Mesothelial cell of epicardium (in vitro differentiated cells): ENCODE measurements around the gene SLAMF6. TPM values are rescaled to one million over a fixed set of nuclear protein-coding genes. Genes with fewer than 3 reads are reported as not detected.
"Not testable (repeated sequence)": the region's sequence is repeated elsewhere in the genome, so short reads cannot be mapped to it uniquely, and the experiment has no call there.

ENCODE experiments used
- DNase-seq, 2 experiments: peaks; one replicate each; pipeline ENCODE4 v3.0.0; 2021; ENCODE audit warnings: low spot score in 2 of 2; ENCODE audit not compliant: unreplicated experiment in 2 of 2
- H3K27ac Mint-ChIP-seq: 2 replicates; pipeline ENCODE4 v1.8.0; 2021; ENCODE audit warnings: mixed read lengths
- H3K27me3 Mint-ChIP-seq: 2 replicates; pipeline ENCODE4 v1.8.0; 2021; ENCODE audit warnings: low read depth, mixed read lengths
- H3K36me3 Mint-ChIP-seq: 2 replicates; pipeline ENCODE4 v1.8.0; 2021; ENCODE audit warnings: mixed read lengths
- H3K4me1 Mint-ChIP-seq: 2 replicates; pipeline ENCODE4 v1.8.0; 2021; ENCODE audit warnings: mixed read lengths
- H3K4me3 Mint-ChIP-seq: 2 replicates; pipeline ENCODE4 v1.8.0; 2021; ENCODE audit warnings: mild to moderate bottlenecking, moderate library complexity, mixed read lengths
- H3K9me3 Mint-ChIP-seq: 2 replicates; pipeline ENCODE4 v1.8.0; 2021; ENCODE audit warnings: mixed read lengths
- total RNA-seq: library from RNA; stranded (reverse); gene quantifications from 3 replicates; pipeline ENCODE4 v1.2.1, GENCODE V29; 2021
- TF ChIP-seq, protein P1 (sequence below): fragments of 200-600 bp; sonication (generic); IDR thresholded peaks from one replicate; pipeline ENCODE4 v1.5.0; 2021; ENCODE audit warnings: antibody characterized with exemption; ENCODE audit not compliant: unreplicated experiment

SLAMF6 gene
- total RNA-seq, 1 donor from 2014 or later: not detected

DNA sequence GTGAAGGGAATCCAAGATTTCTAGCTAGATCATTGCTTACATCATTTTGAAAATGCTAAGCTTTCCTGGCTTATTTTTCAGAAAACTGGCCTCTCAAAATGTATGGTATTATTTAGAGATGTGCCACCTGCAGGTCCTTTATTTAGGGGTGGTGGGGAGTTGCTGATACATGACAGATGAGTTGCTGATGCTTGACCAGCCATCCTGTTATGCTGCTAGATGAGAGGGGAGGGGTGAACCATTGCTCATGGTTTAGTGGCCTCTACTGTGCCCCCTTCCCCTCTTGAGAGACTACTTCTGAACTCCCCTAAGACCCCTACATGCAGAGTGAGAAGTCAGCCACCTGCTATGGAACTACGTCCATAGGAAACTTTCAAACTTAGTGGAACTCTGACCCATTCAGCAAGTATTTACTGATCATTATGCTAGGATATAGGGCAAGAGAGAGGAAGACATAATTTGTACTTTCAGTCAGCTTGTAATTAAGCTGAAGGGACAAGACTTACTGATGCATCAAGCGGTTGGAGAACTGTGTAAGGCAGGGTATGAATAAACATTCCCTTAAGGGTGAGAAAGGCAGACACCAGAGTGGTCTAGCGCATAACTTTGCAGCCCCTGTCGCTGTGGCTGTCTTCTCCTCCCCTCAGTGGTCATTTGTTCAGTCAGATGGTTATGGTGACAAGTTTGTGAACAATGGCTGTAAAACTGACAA lies 34.6 kb downstream of the SLAMF6 start:
- TF ChIP-seq, protein P1, sequence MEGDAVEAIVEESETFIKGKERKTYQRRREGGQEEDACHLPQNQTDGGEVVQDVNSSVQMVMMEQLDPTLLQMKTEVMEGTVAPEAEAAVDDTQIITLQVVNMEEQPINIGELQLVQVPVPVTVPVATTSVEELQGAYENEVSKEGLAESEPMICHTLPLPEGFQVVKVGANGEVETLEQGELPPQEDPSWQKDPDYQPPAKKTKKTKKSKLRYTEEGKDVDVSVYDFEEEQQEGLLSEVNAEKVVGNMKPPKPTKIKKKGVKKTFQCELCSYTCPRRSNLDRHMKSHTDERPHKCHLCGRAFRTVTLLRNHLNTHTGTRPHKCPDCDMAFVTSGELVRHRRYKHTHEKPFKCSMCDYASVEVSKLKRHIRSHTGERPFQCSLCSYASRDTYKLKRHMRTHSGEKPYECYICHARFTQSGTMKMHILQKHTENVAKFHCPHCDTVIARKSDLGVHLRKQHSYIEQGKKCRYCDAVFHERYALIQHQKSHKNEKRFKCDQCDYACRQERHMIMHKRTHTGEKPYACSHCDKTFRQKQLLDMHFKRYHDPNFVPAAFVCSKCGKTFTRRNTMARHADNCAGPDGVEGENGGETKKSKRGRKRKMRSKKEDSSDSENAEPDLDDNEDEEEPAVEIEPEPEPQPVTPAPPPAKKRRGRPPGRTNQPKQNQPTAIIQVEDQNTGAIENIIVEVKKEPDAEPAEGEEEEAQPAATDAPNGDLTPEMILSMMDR: no peak

GRCh38 chr1:160486453-160486852 lies 36.6 kb downstream of the SLAMF6 start:
- DNase-seq: no peak
- H3K4me1 Mint-ChIP-seq: no peaks in the 10 kb centered on the region
- no peaks in the 10 kb centered on the region for H3K36me3 Mint-ChIP-seq
- TF ChIP-seq, protein P1: no peak
- no peak overlapping the region for H3K4me3 Mint-ChIP-seq
- H3K9me3 Mint-ChIP-seq: peaks cover 2% of the 10 kb centered on the region
- peaks cover 22% of the 10 kb centered on the region for H3K27me3 Mint-ChIP-seq
- no peak overlapping the region for H3K27ac Mint-ChIP-seq

More for the DNA sequence above, 34.6 kb downstream of the SLAMF6 start:
- H3K27ac Mint-ChIP-seq: no peak overlapping the region
- no peak for DNase-seq
- H3K36me3 Mint-ChIP-seq: no peaks in the 10 kb centered on the region
- no peak overlapping the region for H3K4me3 Mint-ChIP-seq
- H3K9me3 Mint-ChIP-seq: no peaks in the 10 kb centered on the region
- H3K4me1 Mint-ChIP-seq: no peaks in the 10 kb centered on the region
- H3K27me3 Mint-ChIP-seq: peaks cover 22% of the 10 kb centered on the region

DNA sequence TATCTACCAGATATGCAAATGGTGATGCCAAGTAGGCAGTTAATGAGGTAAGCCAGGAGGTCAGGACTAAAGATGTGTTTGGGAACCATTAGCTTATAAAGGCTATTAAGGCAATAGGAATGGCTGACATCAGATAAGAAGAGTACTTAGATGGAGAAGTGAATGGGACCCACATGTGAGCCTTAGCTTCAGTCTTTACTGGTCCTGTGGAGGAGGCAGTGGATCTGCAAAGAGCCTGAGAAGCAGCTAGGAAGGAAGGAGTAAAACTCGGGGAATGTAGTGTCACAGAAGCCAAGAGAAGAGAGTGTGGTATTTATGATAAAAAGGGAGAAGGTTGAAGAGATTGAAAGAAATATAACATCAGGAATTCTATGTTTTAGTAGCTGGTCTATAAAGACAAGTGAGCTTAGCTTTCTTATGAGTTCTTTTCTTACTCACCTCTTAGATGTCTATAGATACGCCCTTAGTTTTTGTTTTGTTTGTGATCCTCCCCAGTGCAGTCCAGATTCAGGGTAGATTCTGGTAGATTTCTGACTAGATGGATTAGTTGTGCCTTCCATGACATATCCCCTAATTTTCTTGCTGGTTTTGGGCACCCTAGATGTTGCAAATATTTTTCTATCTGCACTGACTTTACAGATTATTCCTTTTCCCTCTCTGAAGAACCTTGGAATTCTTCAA lies 39.4 kb downstream of the SLAMF6 start:
- H3K27me3 Mint-ChIP-seq: peaks cover 8% of the 10 kb centered on the region

GRCh38 chr1:160481979-160482596 lies 41.0 kb downstream of the SLAMF6 start:
- H3K27me3 Mint-ChIP-seq: peaks cover 5% of the 10 kb centered on the region

More for the DNA sequence above, 39.4 kb downstream of the SLAMF6 start:
- TF ChIP-seq, protein P1: no peak
- no peak for DNase-seq
- no peaks in the 10 kb centered on the region for H3K36me3 Mint-ChIP-seq
- H3K4me3 Mint-ChIP-seq: no peak overlapping the region
- no peaks in the 10 kb centered on the region for H3K4me1 Mint-ChIP-seq
- H3K9me3 Mint-ChIP-seq: peaks cover 16% of the 10 kb centered on the region
- no peak overlapping the region for H3K27ac Mint-ChIP-seq

GRCh38 chr1:160480781-160481180 lies 42.3 kb downstream of the SLAMF6 start:
- not testable (repeated sequence) for DNase-seq, H3K4me1 Mint-ChIP-seq, H3K27me3 Mint-ChIP-seq, H3K4me3 Mint-ChIP-seq, H3K27ac Mint-ChIP-seq, H3K36me3 Mint-ChIP-seq
- H3K9me3 Mint-ChIP-seq: peaks cover 16% of the 10 kb centered on the region

More at GRCh38 chr1:160481979-160482596, 41.0 kb downstream of the SLAMF6 start:
- H3K4me1 Mint-ChIP-seq: no peaks in the 10 kb centered on the region
- no peak overlapping the region for H3K4me3 Mint-ChIP-seq
- no peak overlapping the region for H3K27ac Mint-ChIP-seq
- H3K36me3 Mint-ChIP-seq: no peaks in the 10 kb centered on the region
- no peak for DNase-seq
- peaks cover 16% of the 10 kb centered on the region for H3K9me3 Mint-ChIP-seq
- TF ChIP-seq, protein P1: no peak

- not testable (repeated sequence) for H3K36me3 Mint-ChIP-seq, H3K27me3 Mint-ChIP-seq, H3K4me3 Mint-ChIP-seq, H3K27ac Mint-ChIP-seq, H3K4me1 Mint-ChIP-seq, DNase-seq
- peaks cover 16% of the 10 kb centered on the region for H3K9me3 Mint-ChIP-seq
Observed at GRCh38 chr1:160479091-160479490, 44.0 kb downstream of the SLAMF6 start.
